ENCODE measurements around the gene SNAP47. TPM values are rescaled to one million over a fixed set of nuclear protein-coding genes. Genes with fewer than 3 reads are reported as not detected.

The SNAP47 gene
- polyA plus RNA-seq, 1 of the 3 experiments (the other 2 are of a cell fraction) = 45.6 TPM

DNA sequence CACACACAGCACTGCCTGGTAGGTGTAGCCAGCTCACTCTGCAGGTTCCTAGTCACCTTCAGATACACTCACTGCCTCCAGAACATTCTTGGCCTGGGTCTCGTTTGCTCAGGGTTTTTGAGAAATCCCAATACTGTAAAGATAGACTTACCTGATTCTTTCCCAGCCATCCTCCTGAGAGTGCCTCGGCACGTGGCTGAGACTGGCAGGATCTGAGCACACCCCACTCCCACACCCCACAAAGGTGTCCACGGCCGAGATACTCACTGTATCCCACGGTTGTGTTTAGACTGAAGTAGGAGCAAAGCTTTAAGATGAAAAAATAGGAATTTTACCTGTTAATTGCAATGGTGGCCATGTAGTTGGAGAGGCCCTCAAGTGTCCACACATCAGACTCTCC, 33.4 kb downstream of the SNAP47 start:
- Histone ChIP-seq H3K4me2 (no peak overlapping the region), H3K9me2 (no peaks in the 10 kb centered on the region), H3K36me3 (replicated peaks in 1 of 2; ENCODE audit: control insufficient read depth in 1 of 2, insufficient read depth in 2 of 2, low read length in 1 of 2) (peaks cover 4 to 41% of the 10 kb centered on the region in 2 experiments), H3K4me1 (ENCODE audit: control insufficient read depth in 1 of 2, insufficient read depth in 2 of 2, low read depth in 1 of 2, low read length in 1 of 2) (peaks cover 0 to 6% of the 10 kb centered on the region in 2 experiments; a peak in 1 of 4 replicates), H3K27me3 (ENCODE audit: insufficient read depth) (no peaks in the 10 kb centered on the region), H3F3A (replicated peaks; ENCODE audit: insufficient read depth) (no peaks in the 10 kb centered on the region), H3K9me3 (no peaks in the 10 kb centered on the region), H3K4me3 (ENCODE audit: low read depth in 2 of 2, low read length in 1 of 2) (no peak overlapping the region), H3K27ac (ENCODE audit: low read depth in 2 of 2, low read length in 1 of 2) (no peak overlapping the region), H4K20me1 (ENCODE audit: insufficient read depth) (peaks cover 3% of the 10 kb centered on the region), H3K79me2 (ENCODE audit: insufficient read depth) (peaks cover 3% of the 10 kb centered on the region; the same call in 1 of the 2 replicates), H2AFZ (ENCODE audit: low read depth) (no peak overlapping the region), H3K9ac (no peak overlapping the region)
- DNase-seq = no peak
- ChIA-PET POLR2A (no interaction called here), CTCF (interaction anchor here (0.7 to 0.9 kb wide), 2 partner anchors 11 to 179 kb away, joined by 3 read pairs; no protein-coding TSS in a partner anchor)
- TF ChIP-seq, protein P1, sequence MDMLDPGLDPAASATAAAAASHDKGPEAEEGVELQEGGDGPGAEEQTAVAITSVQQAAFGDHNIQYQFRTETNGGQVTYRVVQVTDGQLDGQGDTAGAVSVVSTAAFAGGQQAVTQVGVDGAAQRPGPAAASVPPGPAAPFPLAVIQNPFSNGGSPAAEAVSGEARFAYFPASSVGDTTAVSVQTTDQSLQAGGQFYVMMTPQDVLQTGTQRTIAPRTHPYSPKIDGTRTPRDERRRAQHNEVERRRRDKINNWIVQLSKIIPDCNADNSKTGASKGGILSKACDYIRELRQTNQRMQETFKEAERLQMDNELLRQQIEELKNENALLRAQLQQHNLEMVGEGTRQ (IDR thresholded peaks at IDR 0.05; ENCODE audit: borderline replicate concordance, low read depth, low read length) = no peak
- TF ChIP-seq, protein P2, sequence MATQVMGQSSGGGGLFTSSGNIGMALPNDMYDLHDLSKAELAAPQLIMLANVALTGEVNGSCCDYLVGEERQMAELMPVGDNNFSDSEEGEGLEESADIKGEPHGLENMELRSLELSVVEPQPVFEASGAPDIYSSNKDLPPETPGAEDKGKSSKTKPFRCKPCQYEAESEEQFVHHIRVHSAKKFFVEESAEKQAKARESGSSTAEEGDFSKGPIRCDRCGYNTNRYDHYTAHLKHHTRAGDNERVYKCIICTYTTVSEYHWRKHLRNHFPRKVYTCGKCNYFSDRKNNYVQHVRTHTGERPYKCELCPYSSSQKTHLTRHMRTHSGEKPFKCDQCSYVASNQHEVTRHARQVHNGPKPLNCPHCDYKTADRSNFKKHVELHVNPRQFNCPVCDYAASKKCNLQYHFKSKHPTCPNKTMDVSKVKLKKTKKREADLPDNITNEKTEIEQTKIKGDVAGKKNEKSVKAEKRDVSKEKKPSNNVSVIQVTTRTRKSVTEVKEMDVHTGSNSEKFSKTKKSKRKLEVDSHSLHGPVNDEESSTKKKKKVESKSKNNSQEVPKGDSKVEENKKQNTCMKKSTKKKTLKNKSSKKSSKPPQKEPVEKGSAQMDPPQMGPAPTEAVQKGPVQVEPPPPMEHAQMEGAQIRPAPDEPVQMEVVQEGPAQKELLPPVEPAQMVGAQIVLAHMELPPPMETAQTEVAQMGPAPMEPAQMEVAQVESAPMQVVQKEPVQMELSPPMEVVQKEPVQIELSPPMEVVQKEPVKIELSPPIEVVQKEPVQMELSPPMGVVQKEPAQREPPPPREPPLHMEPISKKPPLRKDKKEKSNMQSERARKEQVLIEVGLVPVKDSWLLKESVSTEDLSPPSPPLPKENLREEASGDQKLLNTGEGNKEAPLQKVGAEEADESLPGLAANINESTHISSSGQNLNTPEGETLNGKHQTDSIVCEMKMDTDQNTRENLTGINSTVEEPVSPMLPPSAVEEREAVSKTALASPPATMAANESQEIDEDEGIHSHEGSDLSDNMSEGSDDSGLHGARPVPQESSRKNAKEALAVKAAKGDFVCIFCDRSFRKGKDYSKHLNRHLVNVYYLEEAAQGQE (IDR thresholded peaks at IDR 0.05; ENCODE audit: low read depth, low read length) = no peak
- 90% methylated on average over 6 of the region's 6 CpGs for WGBS (ENCODE audit: low lambda C conversion rate)

DNA sequence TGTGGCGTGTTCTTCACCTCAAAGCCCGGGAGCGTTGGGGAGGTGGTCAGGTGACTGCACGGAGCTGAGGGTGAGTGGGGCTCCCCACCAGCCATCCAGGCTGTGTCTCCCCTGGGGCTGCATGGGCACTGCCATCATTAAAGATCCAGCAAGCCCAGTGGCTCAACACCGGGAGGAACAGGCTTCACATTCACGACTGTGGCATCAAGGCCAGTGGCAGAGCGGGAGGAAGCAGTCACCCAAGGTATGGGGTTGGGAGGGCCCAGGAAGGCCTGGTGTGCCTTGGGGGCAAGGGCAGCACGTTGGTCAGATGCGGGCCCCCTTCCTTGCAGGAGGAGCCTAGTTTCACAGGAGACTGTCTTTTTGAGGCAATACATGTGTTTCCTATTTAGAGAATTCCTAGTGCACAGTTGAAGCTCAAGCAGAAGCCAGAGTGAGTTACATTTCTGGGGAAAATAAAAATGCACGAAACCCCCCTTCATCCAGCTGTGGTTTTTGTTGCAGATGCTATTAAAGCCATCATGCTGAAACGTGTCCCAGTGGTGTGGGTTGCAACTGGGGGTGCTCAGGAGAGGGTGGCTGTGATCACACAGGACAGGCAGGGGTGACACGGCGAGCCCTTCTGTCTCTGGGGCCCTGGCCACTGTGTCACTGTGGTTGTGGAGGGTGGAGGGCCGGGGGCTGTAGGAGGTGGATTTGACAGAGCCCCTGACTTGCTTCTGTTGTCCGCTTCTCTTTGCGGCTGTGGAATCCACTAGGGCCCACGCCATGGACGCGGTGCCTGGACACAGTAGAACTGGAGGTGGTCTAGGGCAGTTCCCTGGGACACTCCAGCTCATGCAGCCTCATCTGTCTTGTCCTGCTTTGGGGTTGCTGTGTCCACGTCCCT, 34.1 kb downstream of the SNAP47 start:
- Histone ChIP-seq H2AFZ (ENCODE audit: low read depth) (no peak overlapping the region), H4K20me1 (ENCODE audit: insufficient read depth) (no peaks in the 10 kb centered on the region), H3K9me3 (no peaks in the 10 kb centered on the region), H3K9me2 (no peaks in the 10 kb centered on the region), H3K4me1 (ENCODE audit: control insufficient read depth in 1 of 2, insufficient read depth in 2 of 2, low read depth in 1 of 2, low read length in 1 of 2) (no peaks in the 10 kb centered on the region; a peak in 1 of 4 replicates), H3K4me3 (ENCODE audit: low read depth in 2 of 2, low read length in 1 of 2) (no peak overlapping the region), H3K9ac (no peak overlapping the region), H3K36me3 (replicated peaks in 1 of 2; ENCODE audit: control insufficient read depth in 1 of 2, insufficient read depth in 2 of 2, low read length in 1 of 2) (peaks cover 4 to 41% of the 10 kb centered on the region in 2 experiments), H3K27ac (ENCODE audit: low read depth in 2 of 2, low read length in 1 of 2) (no peak overlapping the region), H3K4me2 (no peak overlapping the region), H3F3A (replicated peaks; ENCODE audit: insufficient read depth) (no peaks in the 10 kb centered on the region), H3K79me2 (ENCODE audit: insufficient read depth) (0 out of 2 replicates have a peak, but pooled peaks cover 3% of the 10 kb centered on the region), H3K27me3 (ENCODE audit: insufficient read depth) (no peaks in the 10 kb centered on the region)
- WGBS (ENCODE audit: low lambda C conversion rate) = 90% methylated on average over 17 of the region's 20 CpGs
- CTCF ChIA-PET = interaction anchor here (0.9 kb wide), 1 partner anchor 178 kb away, joined by 3 read pairs; no protein-coding TSS in a partner anchor
- DNase-seq = no peak
- POLR2A ChIA-PET = no interaction called here
- TF ChIP-seq NRF1 (IDR thresholded peaks at IDR 0.05; ENCODE audit: low read depth, low read length) = no peak
- no peak for TF ChIP-seq GATA2 (CRISPR knock-in tag; IDR thresholded peaks at IDR 0.05)
- TF ChIP-seq IRF3 (IDR thresholded peaks at IDR 0.05; ENCODE audit: low read depth, low read length) = no peak
- TF ChIP-seq MEF2A (IDR thresholded peaks at IDR 0.05; ENCODE audit: borderline replicate concordance, low read depth) = no peak
- TF ChIP-seq RFX5 (IDR thresholded peaks at IDR 0.05; ENCODE audit: low read length) = no peak
- TF ChIP-seq, protein P3, sequence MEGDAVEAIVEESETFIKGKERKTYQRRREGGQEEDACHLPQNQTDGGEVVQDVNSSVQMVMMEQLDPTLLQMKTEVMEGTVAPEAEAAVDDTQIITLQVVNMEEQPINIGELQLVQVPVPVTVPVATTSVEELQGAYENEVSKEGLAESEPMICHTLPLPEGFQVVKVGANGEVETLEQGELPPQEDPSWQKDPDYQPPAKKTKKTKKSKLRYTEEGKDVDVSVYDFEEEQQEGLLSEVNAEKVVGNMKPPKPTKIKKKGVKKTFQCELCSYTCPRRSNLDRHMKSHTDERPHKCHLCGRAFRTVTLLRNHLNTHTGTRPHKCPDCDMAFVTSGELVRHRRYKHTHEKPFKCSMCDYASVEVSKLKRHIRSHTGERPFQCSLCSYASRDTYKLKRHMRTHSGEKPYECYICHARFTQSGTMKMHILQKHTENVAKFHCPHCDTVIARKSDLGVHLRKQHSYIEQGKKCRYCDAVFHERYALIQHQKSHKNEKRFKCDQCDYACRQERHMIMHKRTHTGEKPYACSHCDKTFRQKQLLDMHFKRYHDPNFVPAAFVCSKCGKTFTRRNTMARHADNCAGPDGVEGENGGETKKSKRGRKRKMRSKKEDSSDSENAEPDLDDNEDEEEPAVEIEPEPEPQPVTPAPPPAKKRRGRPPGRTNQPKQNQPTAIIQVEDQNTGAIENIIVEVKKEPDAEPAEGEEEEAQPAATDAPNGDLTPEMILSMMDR (IDR thresholded peaks at IDR 0.05) = no peak
- no peak for TF ChIP-seq TAF1 (IDR thresholded peaks at IDR 0.05; ENCODE audit: borderline replicate concordance, low read depth, low read length)
- TF ChIP-seq USF1 (IDR thresholded peaks at IDR 0.05; ENCODE audit: borderline replicate concordance, low read depth) = no peak
- no peak for TF ChIP-seq YY1 (IDR thresholded peaks at IDR 0.05; ENCODE audit: low read depth)
